HG03045 (cell line): ENCODE measurements around the gene SSC5D.
"Not testable (repeated sequence)": the region's sequence is repeated elsewhere in the genome, so short reads cannot be mapped to it uniquely, and the experiment has no call there.

Experiments
- ATAC-seq: cut with Tn5 transposase; IDR thresholded peaks from one replicate; pipeline ENCODE4 v1.9.1; 2021; ENCODE audit warnings: mild to moderate bottlenecking, moderate library complexity; ENCODE audit not compliant: unreplicated experiment

The SSC5D gene

GRCh38 chr19:55487924-55488687 lies at the start of gene SSC5D:
Gene SSC5D (plus strand): TSS chr19:55488436. CDS start chr19:55488590, 154 bp downstream.
- no peak for ATAC-seq

- no peak for ATAC-seq
Measured at GRCh38 chr19:55439052-55439451, 49.2 kb upstream of the SSC5D start.

GRCh38 chr19:55440411-55441105 lies 47.7 kb upstream of the SSC5D start:
- ATAC-seq: no peak

GRCh38 chr19:55441319-55441691 lies 46.9 kb upstream of the SSC5D start:
- no peak for ATAC-seq

- no peak for ATAC-seq
Measured at GRCh38 chr19:55441692-55442321, 46.4 kb upstream of the SSC5D start.

- ATAC-seq: no peak
Measured at GRCh38 chr19:55442372-55442961, 45.8 kb upstream of the SSC5D start.

GRCh38 chr19:55443045-55443823 lies 45.0 kb upstream of the SSC5D start, which contains the start of gene SHISA7:
Gene SHISA7 (minus strand): TSS chr19:55443300. CDS start chr19:55442863, 437 bp downstream.
- no peak for ATAC-seq

- no peak for ATAC-seq
Measured at GRCh38 chr19:55443824-55444480, 44.3 kb upstream of the SSC5D start.

GRCh38 chr19:55444646-55445045 lies 43.6 kb upstream of the SSC5D start:
- no peak for ATAC-seq

GRCh38 chr19:55446060-55446459 lies 42.2 kb upstream of the SSC5D start:
- no peak for ATAC-seq

GRCh38 chr19:55447421-55448174 lies 40.6 kb upstream of the SSC5D start:
- no peak for ATAC-seq

- not testable (repeated sequence) for ATAC-seq
Measured at GRCh38 chr19:55448175-55448490, 40.1 kb upstream of the SSC5D start.

- no peak for ATAC-seq
Measured at GRCh38 chr19:55449469-55449868, 38.8 kb upstream of the SSC5D start.

GRCh38 chr19:55451163-55451964 lies 36.9 kb upstream of the SSC5D start:
- ATAC-seq: no peak

- ATAC-seq: no peak
Measured at GRCh38 chr19:55451965-55452748, 36.1 kb upstream of the SSC5D start.

GRCh38 chr19:55452749-55453346 lies 35.4 kb upstream of the SSC5D start:
- no peak for ATAC-seq

GRCh38 chr19:55453511-55454260 lies 34.5 kb upstream of the SSC5D start:
- no peak for ATAC-seq
